22Rv1 (cell line): ENCODE measurements around the gene STRIP1.

Experiments used
- H3K27ac ChIP-seq: fragments of 450-650 bp; 2 replicates; pipeline ENCODE4 v1.5.1; 2017
- CTCF ChIP-seq: fragments of 450-650 bp; IDR thresholded peaks from 2 replicates; pipeline ENCODE4 v1.5.1; 2017; ENCODE audit warnings: mild to moderate bottlenecking
- ZFX ChIP-seq: fragments of 450-650 bp; IDR thresholded peaks from 2 replicates; pipeline ENCODE4 v1.6.1; 2017; ENCODE audit warnings: antibody characterized with exemption, borderline replicate concordance

STRIP1 gene

DNA sequence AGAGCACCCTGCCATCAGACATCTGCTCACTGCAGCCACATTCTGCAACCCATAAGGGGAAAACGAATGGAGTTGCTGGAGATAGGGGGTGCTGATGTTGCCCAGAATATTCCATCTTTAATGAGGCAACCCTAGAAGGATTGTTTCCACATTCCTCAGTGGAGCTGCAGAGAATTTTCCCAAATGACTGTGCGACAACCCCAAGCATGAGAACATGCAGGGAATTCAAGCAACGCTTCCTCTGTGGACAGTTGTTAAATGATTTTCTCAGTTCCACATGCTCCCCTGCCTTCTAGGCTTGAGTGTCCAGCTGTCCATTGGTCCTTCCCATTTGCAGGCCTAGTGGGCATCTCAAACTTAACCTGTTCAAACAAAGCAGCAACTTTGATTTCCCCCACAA lies 57.4 kb downstream of the STRIP1 start:
- H3K27ac ChIP-seq = no peak overlapping the region
- no peak for TF ChIP-seq ZFX
- TF ChIP-seq CTCF = no peak

DNA sequence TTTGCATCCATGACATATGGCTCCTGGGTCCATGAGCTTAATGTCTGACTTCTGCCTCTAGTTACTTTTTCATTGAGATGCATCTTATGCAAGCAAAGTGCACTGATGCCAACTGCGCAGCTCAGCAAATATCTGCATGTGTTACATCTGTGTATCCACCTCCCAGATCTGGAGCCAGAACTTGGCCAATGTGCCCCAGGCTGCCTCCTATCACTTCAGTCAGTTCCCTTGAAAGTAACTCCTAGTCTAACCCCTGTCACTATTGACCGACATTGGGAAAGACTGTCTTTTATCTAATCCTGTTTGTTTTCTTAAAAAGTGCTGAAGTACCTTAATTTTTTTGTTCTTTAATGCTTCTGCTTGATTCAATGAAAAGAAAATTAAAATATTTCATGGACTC lies 58.6 kb downstream of the STRIP1 start:
- TF ChIP-seq CTCF (no peak), ZFX (no peak)
- no peak overlapping the region for H3K27ac ChIP-seq

DNA sequence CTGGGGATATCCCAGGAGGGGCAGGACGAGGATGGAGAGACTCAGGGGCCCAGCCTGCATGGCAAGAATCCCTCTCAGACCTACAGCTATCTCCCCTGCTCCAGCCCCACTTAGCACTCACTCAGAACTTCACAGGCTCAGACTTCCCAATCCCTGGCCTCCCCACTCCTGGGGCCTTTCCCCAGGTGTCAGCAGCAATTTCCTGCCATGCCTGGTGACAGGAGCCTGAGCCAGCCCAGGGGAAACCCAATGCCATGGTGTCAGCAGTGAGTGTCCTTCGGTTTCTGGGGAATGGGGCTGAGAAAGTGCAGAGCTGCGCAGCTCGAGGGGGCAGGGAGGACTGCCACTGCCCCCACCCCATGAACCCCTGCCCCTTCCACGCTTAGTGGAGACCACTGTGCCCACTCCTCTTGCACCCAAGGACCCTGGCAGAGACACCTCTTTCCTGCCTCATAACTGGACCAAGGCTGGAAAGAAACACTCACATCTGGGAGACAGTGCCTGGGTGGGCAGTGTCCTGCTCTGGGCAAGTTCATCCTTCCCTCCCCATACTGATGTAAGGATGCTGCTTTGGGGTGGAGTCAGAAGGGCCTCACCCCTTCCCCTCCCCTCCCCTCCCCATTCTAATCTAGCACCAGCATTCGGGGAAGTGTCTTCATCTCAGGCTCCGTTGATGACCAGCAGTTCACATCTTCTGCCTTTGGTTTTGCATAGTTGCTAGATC lies 60.7 kb downstream of the STRIP1 start:
- TF ChIP-seq CTCF = no peak
- no peak for TF ChIP-seq ZFX
- no peak overlapping the region for H3K27ac ChIP-seq

DNA sequence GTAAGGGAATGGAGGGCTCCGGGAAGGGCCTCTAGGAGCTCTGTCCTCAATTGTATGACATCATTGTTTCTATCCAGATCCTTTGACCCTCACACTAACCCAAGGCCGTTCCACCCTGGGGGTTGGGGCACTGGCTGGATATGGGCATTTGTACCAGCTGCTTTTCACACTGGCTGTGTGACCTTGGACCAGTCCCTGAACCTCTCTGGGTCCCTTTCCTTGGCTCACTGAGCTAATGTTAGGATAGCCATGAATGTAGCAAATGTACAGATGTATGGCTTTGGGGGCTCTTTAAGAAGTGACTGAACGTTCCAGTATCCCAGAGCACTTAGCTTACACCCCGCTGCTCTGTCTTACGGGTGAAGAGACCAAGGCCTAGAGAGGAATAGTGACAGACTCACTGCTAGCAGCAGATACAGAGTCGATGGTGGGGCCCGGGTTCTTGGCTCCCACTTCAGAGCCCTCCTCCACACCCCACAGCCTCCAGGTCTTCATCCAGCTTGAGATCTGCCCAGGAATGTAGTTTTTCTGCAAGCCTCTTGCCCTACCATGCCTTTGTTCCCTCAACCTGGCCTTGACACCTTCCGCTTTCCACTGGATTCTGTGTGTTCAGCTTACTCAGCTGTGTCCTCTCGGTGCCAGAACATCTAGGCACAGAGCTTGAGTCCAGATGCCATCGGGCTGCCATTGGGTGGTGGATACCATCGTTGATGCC lies 63.2 kb downstream of the STRIP1 start:
- no peak for TF ChIP-seq CTCF
- no peak for TF ChIP-seq ZFX
- H3K27ac ChIP-seq = no peak overlapping the region

- H3K27ac ChIP-seq = no peak overlapping the region
- TF ChIP-seq CTCF (no peak), ZFX (no peak)
Observed at GRCh38 chr1:110098222-110099026, 64.0 kb downstream of the STRIP1 start.

DNA sequence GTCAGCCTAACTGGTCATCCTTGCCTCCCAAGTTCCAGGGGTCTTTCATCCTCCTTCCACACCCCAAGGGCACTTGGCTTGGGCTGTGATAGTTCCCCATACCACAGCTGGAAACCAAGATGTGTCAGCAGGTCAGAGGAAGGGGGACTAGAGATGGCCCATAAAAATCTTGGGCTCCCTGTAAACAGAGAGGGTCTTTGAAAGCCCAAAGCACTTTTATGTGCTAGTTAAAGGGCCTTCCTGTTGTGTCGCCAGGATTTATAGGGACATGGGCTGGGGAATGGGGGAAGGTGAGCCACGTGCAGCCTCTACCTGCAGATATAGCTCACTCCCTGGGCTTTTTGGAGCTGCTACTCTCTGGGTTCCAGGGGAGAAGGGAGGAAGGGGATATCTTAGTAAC lies 65.9 kb downstream of the STRIP1 start:
- no peak overlapping the region for H3K27ac ChIP-seq
- TF ChIP-seq ZFX (no peak), CTCF (no peak)

DNA sequence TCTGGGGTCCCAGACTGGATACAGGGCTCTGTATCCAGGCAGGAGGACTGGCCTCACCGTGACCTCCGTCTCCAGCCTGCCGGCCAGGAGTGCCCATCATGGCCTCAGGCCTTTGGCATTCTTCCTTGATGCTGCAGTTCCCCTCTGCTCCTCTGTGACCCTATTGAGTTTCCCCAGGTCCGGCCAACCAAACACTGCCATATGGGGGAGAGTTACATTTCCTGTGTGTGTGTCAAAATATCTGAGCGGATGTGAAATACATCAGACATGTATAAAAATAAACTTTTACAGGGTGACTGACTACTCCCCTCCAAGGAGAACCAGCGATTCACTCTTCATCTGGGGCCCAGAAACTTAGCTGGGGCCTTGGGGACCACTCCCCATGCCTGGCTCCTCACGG lies 67.7 kb downstream of the STRIP1 start:
- no peak overlapping the region for H3K27ac ChIP-seq
- no peak for TF ChIP-seq CTCF
- TF ChIP-seq ZFX = no peak
